Aorta (tissue), 5 donors: ENCODE data around the gene ELANE. TPM values are rescaled to one million over a fixed set of nuclear protein-coding genes. Genes with fewer than 3 reads are reported as not detected.
"Not testable (repeated sequence)": the region's sequence is repeated elsewhere in the genome, so short reads cannot be mapped to it uniquely, and the experiment has no call there.

ENCODE experiments used
- ATAC-seq: fragments of 200-7000 bp; cut with Tn5 transposase; one replicate; pipeline ENCODE4 v1.9.1; 2022; ENCODE audit warnings: moderate library complexity; ENCODE audit not compliant: low FRiP score
- DNase-seq, 2 donors: peaks; one replicate each; pipeline ENCODE4 v3.0.0-alpha.2; 2020
- H3K27ac ChIP-seq, 2 donors: one replicate each; pipeline ENCODE4 v1.5.1; 2013; ENCODE audit warnings: low read length in 2 of 2, mild to moderate bottlenecking in 2 of 2, moderate library complexity in 2 of 2, control low read depth in 1 of 2, inconsistent platforms in 1 of 2, low read depth in 1 of 2
- H3K27me3 ChIP-seq, 2 donors: one replicate each; pipeline ENCODE4 v1.6.1; 2013; ENCODE audit warnings: control low read depth in 1 of 2, low read length in 1 of 2, mild to moderate bottlenecking in 1 of 2, moderate library complexity in 1 of 2; ENCODE audit not compliant: insufficient read depth in 2 of 2, control insufficient read depth in 1 of 2
- H3K36me3 ChIP-seq, 2 donors: one replicate each; pipeline ENCODE4 v1.6.1; 2013; ENCODE audit warnings: control low read depth in 1 of 2, low read length in 1 of 2, mild to moderate bottlenecking in 1 of 2; ENCODE audit not compliant: insufficient read depth in 2 of 2, control insufficient read depth in 1 of 2
- H3K4me1 ChIP-seq, 2 donors: one replicate each; pipeline ENCODE4 v1.6.1; 2013; ENCODE audit warnings: low read length in 2 of 2, control low read depth in 1 of 2, mild to moderate bottlenecking in 1 of 2, moderate library complexity in 1 of 2; ENCODE audit not compliant: insufficient read depth in 2 of 2, control insufficient read depth in 1 of 2
- H3K4me3 ChIP-seq, 2 donors: one replicate each; pipeline ENCODE4 v1.5.1; 2013; ENCODE audit warnings: low read length in 2 of 2, control low read depth in 1 of 2, mild to moderate bottlenecking in 1 of 2
- H3K9me3 ChIP-seq: one replicate; pipeline ENCODE4 v1.6.1; 2013; ENCODE audit warnings: mild to moderate bottlenecking, low read length; ENCODE audit not compliant: control insufficient read depth
- WGBS, 2 donors: extraction: QIAGEN DNeasy Blood & Tissue Kit; methylation state at CpG; one replicate each; pipeline ENCODE4 v1.1.7; 2013; 5-methylcytosine and 5-hydroxymethylcytosine counted together
- intact Hi-C, 2 donors: fragments of 100-400 bp; cut with DNase I; formaldehyde crosslinking; loops; one replicate each; pipeline versions ENCODE4 v1.14.2 to v1.15.0; 2022
- polyA plus RNA-seq, 2 donors: library from polyadenylated mRNA; stranded (reverse); fragments of 200-250 nt; gene quantifications; one replicate each; pipeline ENCODE4 v1.2.3, GENCODE V29; 2013
- total RNA-seq, 2 donors: library from RNA; stranded (reverse); fragmentation: NEBNext Ultra II Directional; extraction: Animal tissue kit (Norgen Biotek cat#: 25700); gene quantifications; one replicate each; pipeline ENCODE4 v1.2.1, GENCODE V29; 2021
- donor health status: healthy with polysubstance abuse.
- donor health status: Bipolar disorder and iron deficiency.
- donor health status: DM: no; HTN: no; CAD: no.
- donor health status: DM: no; HTN: no; CAD: no.
- donor health status: DM: yes; HTN: yes; CAD: no.

The ELANE gene
- total and polyA plus RNA-seq, 4 donors: 2.0 TPM; not detected in 3

DNA sequence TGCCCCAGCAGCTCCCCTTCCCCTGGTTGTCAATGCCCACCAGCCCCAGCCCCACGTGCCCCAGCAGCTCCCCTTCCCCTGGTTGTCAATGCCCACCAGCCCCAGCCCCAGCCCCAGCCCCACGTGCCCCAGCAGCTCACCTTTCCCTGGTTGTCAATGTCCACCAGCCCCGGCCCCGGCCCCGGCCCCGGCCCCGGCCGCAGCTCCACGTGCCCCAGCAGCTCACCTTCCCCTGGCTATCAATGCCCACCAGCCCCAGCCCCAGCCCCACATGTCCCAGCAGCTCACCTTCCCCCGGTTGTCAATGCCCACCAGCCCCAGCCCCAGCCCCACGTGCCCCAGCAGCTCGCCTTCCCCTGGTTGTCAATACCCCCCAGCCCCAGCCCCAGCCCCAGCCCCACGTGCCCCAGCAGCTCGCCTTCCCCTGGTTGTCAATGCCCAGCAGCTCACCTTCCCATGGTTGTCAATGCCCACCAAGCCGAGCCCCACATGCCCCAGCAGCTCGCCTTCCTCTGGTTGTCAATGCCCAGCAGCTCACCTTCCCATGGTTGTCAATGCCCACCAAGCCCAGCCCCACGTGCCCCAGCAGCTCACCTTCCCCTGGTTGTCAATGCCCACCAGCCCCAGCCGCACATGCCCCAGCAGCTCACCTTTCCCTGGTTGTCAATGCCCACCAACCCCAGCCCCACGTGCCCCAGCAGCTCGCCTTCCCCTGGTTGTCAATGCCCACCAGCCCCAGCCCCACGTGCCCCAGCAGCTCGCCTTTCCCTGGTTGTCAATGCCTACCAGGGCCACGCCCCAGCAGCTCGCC is 26.9 kb downstream of the ELANE start:
- 86 to 89% methylated on average over 20 to 24 of the region's 24 CpGs for WGBS, 2 donors
- H3K9me3 ChIP-seq, H3K36me3 ChIP-seq, intact Hi-C loops, ATAC-seq, H3K4me3 ChIP-seq, H3K27ac ChIP-seq, H3K27me3 ChIP-seq, H3K4me1 ChIP-seq, DNase-seq: not testable (repeated sequence)

DNA sequence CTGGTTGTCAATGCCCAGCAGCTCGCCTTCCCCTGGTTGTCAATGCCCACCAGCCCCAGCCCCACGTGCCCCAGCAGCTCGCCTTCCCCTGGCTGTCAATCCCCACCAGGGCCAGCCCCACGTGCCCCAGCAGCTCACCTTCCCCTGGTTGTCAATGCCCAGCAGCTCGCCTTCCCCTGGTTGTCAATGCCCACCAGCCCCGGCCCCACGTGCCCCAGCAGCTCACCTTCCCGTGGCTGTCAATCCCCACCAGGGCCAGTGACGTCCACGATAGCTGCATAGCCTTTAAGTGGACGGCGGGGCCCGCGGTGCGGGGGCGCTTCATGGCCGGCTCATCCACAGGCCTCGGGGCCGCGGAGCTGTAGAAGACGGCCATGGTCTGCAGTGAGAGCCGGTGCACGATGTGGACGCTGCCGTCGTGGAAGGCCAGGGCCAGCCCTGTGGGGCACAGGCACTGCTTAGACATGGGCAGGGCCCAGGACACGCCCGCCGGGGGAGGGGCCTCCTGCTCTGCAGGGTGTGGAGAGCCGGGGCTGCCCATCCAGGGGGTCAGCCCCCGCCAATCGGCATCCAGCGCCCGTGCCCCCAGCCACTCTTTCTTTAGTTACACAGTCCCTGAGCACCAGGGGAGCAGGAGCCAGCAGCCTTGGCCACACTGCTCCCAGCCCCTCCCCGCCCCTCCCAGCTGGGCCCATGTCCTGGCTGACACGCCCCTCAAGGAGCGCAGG is 27.8 kb downstream of the ELANE start:
- WGBS, 2 donors: 87 to 88% methylated on average over 34 to 37 of the region's 37 CpGs
- ATAC-seq: no peak
- intact Hi-C loops: no loop called here

DNA sequence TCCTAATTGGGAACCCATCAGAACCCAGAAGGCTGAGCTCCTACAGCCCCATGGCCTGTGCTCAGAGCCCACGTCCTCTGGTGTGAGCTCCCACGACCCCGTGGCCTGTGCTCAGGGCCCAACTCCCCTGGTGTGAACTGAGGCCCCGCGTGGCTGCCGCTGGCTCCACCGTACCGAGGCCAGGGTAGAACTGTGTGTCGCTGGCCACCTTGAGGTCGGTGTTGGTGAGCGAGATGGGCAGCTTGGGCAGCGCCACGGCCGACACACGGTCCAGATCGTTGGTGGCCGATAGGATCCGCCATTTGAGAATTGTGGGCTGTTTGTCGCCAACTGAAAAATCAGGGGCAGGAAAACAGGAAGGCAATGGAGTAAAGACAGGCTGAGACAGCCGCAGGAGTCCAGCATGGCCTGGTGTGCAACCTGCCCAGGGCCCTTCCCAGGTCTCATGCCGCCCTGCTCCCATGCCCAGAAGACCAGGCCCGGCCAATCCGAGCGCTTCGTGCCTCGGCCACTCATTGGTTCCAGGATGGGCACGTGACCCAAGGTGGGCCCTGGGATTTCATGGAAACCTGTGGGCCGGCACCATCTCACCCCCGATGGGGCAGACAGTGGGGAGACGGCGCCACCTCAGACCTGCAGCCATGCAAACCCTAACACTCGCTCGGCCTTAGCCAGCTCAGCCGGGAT is 29.4 kb downstream of the ELANE start:
- H3K4me1 ChIP-seq: no peaks in the 10 kb centered on the region
- no peak overlapping the region for H3K4me3 ChIP-seq
- DNase-seq (no peak), ATAC-seq (no peak)
- no peak overlapping the region for H3K27ac ChIP-seq
- peaks cover 0 to 1% of the 10 kb centered on the region in 2 donors for H3K36me3 ChIP-seq
- H3K9me3 ChIP-seq: no peaks in the 10 kb centered on the region
- WGBS, 2 donors: 98% methylated on average over 31 to 34 of the region's 34 CpGs
- intact Hi-C loops: no loop called here
- no peaks in the 10 kb centered on the region for H3K27me3 ChIP-seq

More for the DNA sequence above, 27.8 kb downstream of the ELANE start:
- Histone ChIP-seq H3K27ac (no peak overlapping the region), H3K4me3 (no peak overlapping the region), H3K36me3 (peaks cover 0 to 1% of the 10 kb centered on the region in 2 donors), H3K4me1 (no peaks in the 10 kb centered on the region), H3K9me3 (no peaks in the 10 kb centered on the region), H3K27me3 (no peaks in the 10 kb centered on the region)
- DNase-seq: no peak

DNA sequence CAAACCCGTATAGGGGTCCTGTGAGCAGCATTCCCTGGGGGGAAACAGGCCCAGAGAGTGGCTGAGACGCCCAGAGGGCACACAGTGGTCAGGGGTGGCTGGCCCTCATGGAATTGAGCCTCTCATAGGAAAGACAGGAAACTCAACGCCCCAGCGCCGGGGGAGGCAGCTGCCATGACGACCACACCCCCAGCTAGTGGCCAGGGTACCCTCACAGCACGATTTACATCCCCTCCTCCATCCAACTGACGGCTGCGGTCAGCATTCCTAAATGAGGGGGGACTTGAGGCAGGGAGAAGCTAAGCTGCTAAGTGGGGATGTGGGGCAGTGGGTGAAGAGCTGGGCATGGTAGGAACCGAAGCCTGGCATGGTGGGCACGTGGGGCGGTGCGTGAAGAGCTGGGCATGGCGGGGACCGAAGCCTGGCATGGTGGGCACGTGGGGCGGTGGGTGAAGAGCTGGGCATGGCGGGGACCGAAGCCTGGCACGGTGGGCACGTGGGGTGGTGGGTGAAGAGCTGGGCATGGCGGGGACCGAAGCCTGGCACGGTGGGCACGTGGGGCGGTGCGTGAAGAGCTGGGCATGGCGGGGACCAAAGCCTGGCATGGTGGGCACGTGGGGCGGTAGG is 30.9 kb downstream of the ELANE start:
- Histone ChIP-seq H3K27ac (no peak overlapping the region), H3K4me3 (no peak overlapping the region), H3K36me3 (peaks cover 0 to 1% of the 10 kb centered on the region in 2 donors), H3K9me3 (no peaks in the 10 kb centered on the region), H3K27me3 (no peaks in the 10 kb centered on the region), H3K4me1 (no peaks in the 10 kb centered on the region)
- 88 to 92% methylated on average over 17 to 30 of the region's 30 CpGs for WGBS, 2 donors
- intact Hi-C loops: no loop called here
- DNase-seq (no peak), ATAC-seq (no peak)

DNA sequence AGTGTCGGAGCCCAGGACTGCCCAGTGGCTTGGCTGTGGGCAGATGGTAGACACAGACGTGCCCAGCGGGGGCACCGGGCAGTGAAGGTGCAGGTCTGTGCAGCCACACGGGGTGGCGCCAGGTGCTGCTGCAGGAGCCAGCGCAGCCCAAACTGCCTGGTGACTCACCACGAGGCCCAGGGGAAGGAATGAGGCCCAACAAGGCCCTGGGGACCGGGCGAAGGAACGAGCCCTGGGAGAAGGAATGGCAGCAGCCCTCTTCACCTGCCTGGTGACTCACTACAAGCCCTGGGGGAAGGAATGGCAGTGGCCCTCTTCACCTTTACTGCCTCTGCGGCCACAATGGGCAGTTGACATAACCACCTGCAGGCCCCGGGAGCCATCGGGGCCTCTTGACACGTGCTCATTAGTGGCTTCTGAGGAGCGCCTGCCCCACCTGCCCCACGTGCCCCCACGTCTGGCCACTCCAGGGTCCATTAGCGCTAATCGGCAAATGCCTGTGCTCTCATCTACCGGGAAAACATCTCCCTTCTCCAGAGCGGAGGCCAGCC is 31.6 kb downstream of the ELANE start:
- intact Hi-C loops: no loop called here
- H3K36me3 ChIP-seq: peaks cover 0 to 1% of the 10 kb centered on the region in 2 donors
- no peak overlapping the region for H3K4me3 ChIP-seq
- DNase-seq: no peak
- H3K27me3 ChIP-seq: no peaks in the 10 kb centered on the region
- H3K4me1 ChIP-seq: no peaks in the 10 kb centered on the region
- ATAC-seq: no peak
- WGBS, 2 donors: 85% methylated on average over 22 of the region's 22 CpGs
- H3K9me3 ChIP-seq: no peaks in the 10 kb centered on the region
- no peak overlapping the region for H3K27ac ChIP-seq

DNA sequence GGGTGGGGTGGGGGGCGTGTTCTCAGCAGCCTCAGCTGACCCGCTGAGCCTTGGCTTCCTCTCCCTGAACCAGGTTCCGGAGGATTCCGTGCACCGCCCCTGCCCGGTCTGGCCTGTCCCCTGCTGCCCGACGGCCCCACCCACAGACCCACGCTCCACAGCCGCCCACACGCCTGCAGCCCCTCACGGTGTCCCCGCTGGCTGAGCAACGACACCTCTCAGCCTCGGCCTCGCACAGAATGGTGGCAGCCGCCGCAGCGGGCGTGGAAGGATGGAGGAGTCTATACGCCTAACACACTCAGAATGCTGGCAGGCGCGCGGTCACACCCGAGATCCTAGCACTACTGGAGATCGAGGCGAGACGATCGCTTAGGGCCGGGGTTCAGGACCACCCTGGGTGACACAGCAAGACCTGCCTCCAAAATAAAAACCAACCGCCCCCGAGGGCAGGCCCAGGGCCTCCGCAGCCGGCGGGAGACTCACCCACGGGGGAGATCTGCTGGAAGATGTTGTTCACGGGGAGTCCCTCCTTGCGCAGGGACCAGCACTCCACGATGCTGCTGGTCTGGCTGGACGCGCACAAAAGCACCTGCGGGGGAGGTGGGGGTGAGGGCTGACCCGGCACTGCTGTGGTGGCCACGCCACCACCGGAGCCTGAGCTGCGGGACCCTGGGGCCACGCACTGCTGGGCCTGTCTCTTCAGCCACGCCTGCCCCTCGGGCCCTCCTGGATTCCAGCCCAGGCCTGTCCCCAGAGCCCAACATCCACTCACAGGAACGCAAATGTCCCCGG is 32.5 kb downstream of the ELANE start:
- DNase-seq (no peak), ATAC-seq (no peak)
- Histone ChIP-seq H3K27ac (no peak overlapping the region), H3K9me3 (no peaks in the 10 kb centered on the region), H3K4me3 (no peak overlapping the region), H3K4me1 (no peaks in the 10 kb centered on the region), H3K27me3 (no peaks in the 10 kb centered on the region), H3K36me3 (peaks cover 0 to 2% of the 10 kb centered on the region in 2 donors)
- 91 to 93% methylated on average over 49 to 51 of the region's 51 CpGs for WGBS, 2 donors
- intact Hi-C loops: no loop called here

DNA sequence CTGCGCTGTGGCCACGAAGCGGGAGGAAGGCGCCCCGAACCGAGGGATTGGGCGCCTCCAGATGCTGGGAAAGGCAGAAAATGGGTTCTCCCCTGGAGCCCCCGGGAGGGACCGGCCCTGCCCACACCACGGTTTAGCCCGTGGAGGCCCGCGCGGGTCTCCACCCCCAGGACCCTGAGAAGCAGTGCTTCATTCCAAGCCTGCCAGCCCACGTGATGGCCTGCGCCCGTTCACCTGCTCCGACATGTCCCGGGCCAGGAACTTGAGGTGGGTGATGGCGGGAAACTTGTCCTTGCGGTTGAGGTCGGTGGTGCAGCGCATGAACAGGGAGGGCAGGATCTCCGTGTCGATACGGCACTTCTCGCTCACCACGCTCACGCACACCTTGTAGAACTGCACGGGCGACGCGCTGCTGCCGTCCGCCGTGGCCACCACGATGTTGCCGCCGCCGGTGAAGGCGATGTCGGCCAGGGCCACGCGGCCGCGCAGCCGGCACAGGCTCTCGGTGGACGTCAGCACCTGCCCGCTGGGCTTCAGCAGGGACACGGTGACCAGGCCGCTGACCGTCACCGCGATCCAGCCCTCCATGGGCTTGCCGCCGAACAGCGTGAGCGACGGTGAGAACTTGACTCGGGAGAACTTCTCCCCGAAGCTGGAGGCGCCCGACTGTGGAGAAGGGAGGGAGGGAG is 33.6 kb downstream of the ELANE start:
- Histone ChIP-seq H3K4me3 (no peak overlapping the region), H3K9me3 (no peaks in the 10 kb centered on the region), H3K27me3 (no peaks in the 10 kb centered on the region), H3K36me3 (peaks cover 0 to 5% of the 10 kb centered on the region in 2 donors), H3K4me1 (no peaks in the 10 kb centered on the region), H3K27ac (no peak overlapping the region)
- DNase-seq (no peak), ATAC-seq (no peak)
- WGBS, 2 donors: 95 to 96% methylated on average over 63 to 64 of the region's 64 CpGs
- intact Hi-C loops: no loop called here
